ENCODE data around the gene PLXNA2. TPM values are rescaled to one million over a fixed set of nuclear protein-coding genes. Genes with fewer than 3 reads are reported as not detected.

PLXNA2 gene
- total and polyA plus RNA-seq, 2 donors (not counting 3 experiments of a cell fraction or from before 2014, with no cell fraction given), result 42.6 to 229 TPM

DNA sequence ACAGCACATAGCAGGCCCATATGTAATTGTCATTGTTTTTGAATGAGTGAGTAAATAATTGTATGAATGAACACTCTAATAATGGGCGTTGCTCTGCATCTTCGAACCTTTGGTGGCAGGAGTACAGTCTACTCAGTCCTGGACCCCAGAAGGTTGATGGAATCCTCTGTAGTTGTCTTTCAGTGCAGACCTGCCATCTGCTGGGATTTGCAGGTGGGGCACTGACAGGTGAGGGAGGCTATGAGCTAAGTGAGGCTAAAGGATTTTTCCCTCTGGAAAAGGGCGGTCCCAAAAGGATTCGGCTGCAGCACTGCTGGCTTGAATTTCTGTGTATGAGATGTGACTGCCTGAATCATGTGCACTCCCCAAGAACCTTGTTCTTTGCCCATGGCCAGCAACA, 53.4 kb downstream of the PLXNA2 start:
- Histone ChIP-seq H2AFZ (ENCODE audit: low read depth, low read length) (no peak overlapping the region), H3K9ac (replicated peaks; ENCODE audit: extremely low read depth, insufficient read depth, low read length) (no peak overlapping the region), H3K27me3 (ENCODE audit: control insufficient read depth in 2 of 2, insufficient read depth in 2 of 2, low read length in 2 of 2) (no peaks in the 10 kb centered on the region), H4K20me1 (replicated peaks; ENCODE audit: control insufficient read depth, extremely low read depth, insufficient read depth, low read length) (no peaks in the 10 kb centered on the region), H3K36me3 (ENCODE audit: control insufficient read depth in 2 of 2, extremely low read depth in 1 of 2, insufficient read depth in 2 of 2, low read length in 2 of 2) (peaks cover 16 to 19% of the 10 kb centered on the region in 2 experiments), H3K9me1 (replicated peaks; ENCODE audit: control insufficient read depth, extremely low read depth, insufficient read depth, low read length) (no peaks in the 10 kb centered on the region), H3K9me3 (replicated peaks; ENCODE audit: control insufficient read depth, insufficient read depth, low read length) (no peaks in the 10 kb centered on the region), H3K79me2 (ENCODE audit: control insufficient read depth, insufficient read depth, low read length) (peaks cover 90% of the 10 kb centered on the region), H3K27ac (ENCODE audit: insufficient read depth, low read depth, low read length) (no peak overlapping the region), H3K4me2 (ENCODE audit: insufficient read depth, low read length) (no peak overlapping the region), H3K4me1 (ENCODE audit: control insufficient read depth, extremely low read depth, insufficient read depth, low read length) (peaks cover 10% of the 10 kb centered on the region), H3K4me3 (replicated peaks in 1 of 3; ENCODE audit: insufficient read depth in 1 of 3, low read depth in 1 of 3, low read length in 3 of 3) (no peak overlapping the region)
- TF ChIP-seq JUN (IDR thresholded peaks at IDR 0.05; ENCODE audit: borderline replicate concordance, insufficient read depth, insufficient read length, low read depth), result no peak
- TF ChIP-seq GATA2 (IDR thresholded peaks at IDR 0.05; ENCODE audit: insufficient read depth, insufficient read length, low read depth, low read length), result no peak
- no peak for TF ChIP-seq POLR2AphosphoS5 (IDR thresholded peaks at IDR 0.05; ENCODE audit: insufficient read depth, low read depth, low read length)
- no peak for TF ChIP-seq MYC (IDR thresholded peaks at IDR 0.05; ENCODE audit: low read depth, low read length)
- no peak for TF ChIP-seq EZH2 (IDR thresholded peaks at IDR 0.05; ENCODE audit: borderline replicate concordance, low read depth, low read length, severe bottlenecking)
- no peak for DNase-seq (ENCODE audit: low read depth, low spot score)
- CTCF ChIA-PET, result interaction anchor here (2.1 kb wide), 1 partner anchor 12 kb away, joined by 6 read pairs; no protein-coding TSS in a partner anchor
- intact Hi-C loops (cut with micrococcal nuclease) (no loop called here), dilution Hi-C loops (cut with MboI; ENCODE audit: extremely low pct_ligation_motif_present, low sequenced_read_pairs) (no loop called here)
- no TSS peak for BruUV-seq (replicated peaks)
- FAIRE-seq, result peak; percentile 50
- POLR2A ChIA-PET, result no interaction called here

DNA sequence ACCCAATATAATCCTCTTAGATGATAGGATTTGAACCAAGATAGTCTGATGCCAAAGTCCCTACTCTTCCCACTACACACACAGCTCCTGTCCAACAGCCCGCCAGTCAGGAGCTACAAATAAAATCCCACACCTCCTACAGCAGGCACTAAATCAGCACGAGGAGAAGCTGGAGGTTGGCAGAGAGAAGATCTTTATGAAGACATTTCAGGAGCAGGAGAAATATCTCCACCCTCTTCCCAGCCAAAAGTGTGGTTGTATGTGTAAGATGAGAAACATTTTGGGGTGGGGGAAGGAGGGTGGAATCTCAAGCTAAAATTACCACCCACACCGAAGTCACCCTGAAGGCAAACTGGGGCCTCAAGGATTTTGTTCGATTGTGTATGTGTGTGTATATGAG, 54.5 kb downstream of the PLXNA2 start:
- FAIRE-seq, result no peak
- intact Hi-C loops (cut with micrococcal nuclease) (no loop called here), dilution Hi-C loops (cut with MboI; ENCODE audit: extremely low pct_ligation_motif_present, low sequenced_read_pairs) (no loop called here)

More for the DNA sequence above, 54.5 kb downstream of the PLXNA2 start:
- Histone ChIP-seq H3K9me1 (replicated peaks; ENCODE audit: control insufficient read depth, extremely low read depth, insufficient read depth, low read length) (no peaks in the 10 kb centered on the region), H3K79me2 (ENCODE audit: control insufficient read depth, insufficient read depth, low read length) (peaks cover 89% of the 10 kb centered on the region), H4K20me1 (replicated peaks; ENCODE audit: control insufficient read depth, extremely low read depth, insufficient read depth, low read length) (no peaks in the 10 kb centered on the region), H3K4me1 (ENCODE audit: control insufficient read depth, extremely low read depth, insufficient read depth, low read length) (peaks cover 21% of the 10 kb centered on the region), H3K36me3 (ENCODE audit: control insufficient read depth in 2 of 2, extremely low read depth in 1 of 2, insufficient read depth in 2 of 2, low read length in 2 of 2) (peaks cover 16% of the 10 kb centered on the region in 2 experiments), H3K9ac (replicated peaks; ENCODE audit: extremely low read depth, insufficient read depth, low read length) (no peak overlapping the region), H3K4me2 (ENCODE audit: insufficient read depth, low read length) (no peak overlapping the region), H3K27me3 (ENCODE audit: control insufficient read depth in 2 of 2, insufficient read depth in 2 of 2, low read length in 2 of 2) (no peaks in the 10 kb centered on the region), H3K9me3 (replicated peaks; ENCODE audit: control insufficient read depth, insufficient read depth, low read length) (no peaks in the 10 kb centered on the region), H3K4me3 (replicated peaks in 1 of 3; ENCODE audit: insufficient read depth in 1 of 3, low read depth in 1 of 3, low read length in 3 of 3) (no peak overlapping the region), H3K27ac (ENCODE audit: insufficient read depth, low read depth, low read length) (no peak overlapping the region), H2AFZ (ENCODE audit: low read depth, low read length) (no peak overlapping the region)
- no peak for DNase-seq (ENCODE audit: low read depth, low spot score)
- BruUV-seq (replicated peaks), result no TSS peak
- ChIA-PET POLR2A (no interaction called here), CTCF (interaction anchor here (0.7 to 2.1 kb wide), 5 partner anchors 13 to 55 kb away, joined by 3 to 7 read pairs (median 5); partner anchors contain the start of gene PLXNA2)
- TF ChIP-seq POLR2A (IDR thresholded peaks at IDR 0.05; ENCODE audit: low read depth, low read length) (no peak), JUN (IDR thresholded peaks at IDR 0.05; ENCODE audit: borderline replicate concordance, insufficient read depth, insufficient read length, low read depth) (no peak), EZH2 (IDR thresholded peaks at IDR 0.05; ENCODE audit: borderline replicate concordance, low read depth, low read length, severe bottlenecking) (no peak), FOS (IDR thresholded peaks at IDR 0.05; ENCODE audit: borderline replicate concordance, insufficient read depth, low read length) (no peak), GATA2 (IDR thresholded peaks at IDR 0.05; ENCODE audit: insufficient read depth, insufficient read length, low read depth, low read length) (no peak), MYC (IDR thresholded peaks at IDR 0.05; ENCODE audit: low read depth, low read length) (no peak), POLR2AphosphoS5 (IDR thresholded peaks at IDR 0.05; ENCODE audit: insufficient read depth, low read depth, low read length) (no peak)
- TF ChIP-seq, protein P1, sequence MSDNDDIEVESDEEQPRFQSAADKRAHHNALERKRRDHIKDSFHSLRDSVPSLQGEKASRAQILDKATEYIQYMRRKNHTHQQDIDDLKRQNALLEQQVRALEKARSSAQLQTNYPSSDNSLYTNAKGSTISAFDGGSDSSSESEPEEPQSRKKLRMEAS (IDR thresholded peaks at IDR 0.05; ENCODE audit: insufficient read depth, insufficient read length), result no peak
- TF ChIP-seq, protein P2, sequence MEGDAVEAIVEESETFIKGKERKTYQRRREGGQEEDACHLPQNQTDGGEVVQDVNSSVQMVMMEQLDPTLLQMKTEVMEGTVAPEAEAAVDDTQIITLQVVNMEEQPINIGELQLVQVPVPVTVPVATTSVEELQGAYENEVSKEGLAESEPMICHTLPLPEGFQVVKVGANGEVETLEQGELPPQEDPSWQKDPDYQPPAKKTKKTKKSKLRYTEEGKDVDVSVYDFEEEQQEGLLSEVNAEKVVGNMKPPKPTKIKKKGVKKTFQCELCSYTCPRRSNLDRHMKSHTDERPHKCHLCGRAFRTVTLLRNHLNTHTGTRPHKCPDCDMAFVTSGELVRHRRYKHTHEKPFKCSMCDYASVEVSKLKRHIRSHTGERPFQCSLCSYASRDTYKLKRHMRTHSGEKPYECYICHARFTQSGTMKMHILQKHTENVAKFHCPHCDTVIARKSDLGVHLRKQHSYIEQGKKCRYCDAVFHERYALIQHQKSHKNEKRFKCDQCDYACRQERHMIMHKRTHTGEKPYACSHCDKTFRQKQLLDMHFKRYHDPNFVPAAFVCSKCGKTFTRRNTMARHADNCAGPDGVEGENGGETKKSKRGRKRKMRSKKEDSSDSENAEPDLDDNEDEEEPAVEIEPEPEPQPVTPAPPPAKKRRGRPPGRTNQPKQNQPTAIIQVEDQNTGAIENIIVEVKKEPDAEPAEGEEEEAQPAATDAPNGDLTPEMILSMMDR (IDR thresholded peaks at IDR 0.05; ENCODE audit: extremely low read depth in 1 of 2, insufficient read depth in 1 of 2, low read depth in 1 of 2, low read length in 2 of 2), result no peak
